GM18511 (cell line): Measurements from ENCODE around the gene ZNF630.
"Not testable (repeated sequence)": the region's sequence is repeated elsewhere in the genome, so short reads cannot be mapped to it uniquely, and the experiment has no call there.

Source experiments
- ATAC-seq: cut with Tn5 transposase; IDR thresholded peaks from one replicate; pipeline ENCODE4 v1.9.1; 2021; ENCODE audit warnings: mild to moderate bottlenecking, moderate library complexity; ENCODE audit not compliant: unreplicated experiment

The ZNF630 gene

GRCh38 chrX:48071064-48071985 lies at the start of gene ZNF630:
TSS of gene ZNF630 (minus strand) at chrX:48071640. CDS start at chrX:48066886, 4,754 bp downstream.
- peak; percentile 87 for ATAC-seq

GRCh38 chrX:48107717-48108116 lies 36.3 kb upstream of the ZNF630 start:
- no peak for ATAC-seq

GRCh38 chrX:48102874-48103374 lies 31.5 kb upstream of the ZNF630 start:
- no peak for ATAC-seq

- no peak for ATAC-seq
These were observed 30.0 kb upstream of the ZNF630 start for GRCh38 chrX:48101443-48101842.

- ATAC-seq = not testable (repeated sequence)
These were observed 21.1 kb upstream of the ZNF630 start for GRCh38 chrX:48092558-48092957.

- no peak for ATAC-seq
These were observed 18.7 kb upstream of the ZNF630 start for GRCh38 chrX:48090123-48090522.

- ATAC-seq = no peak
These were observed 14.6 kb upstream of the ZNF630 start for GRCh38 chrX:48086082-48086481.

- no peak for ATAC-seq
These were observed 12.3 kb upstream of the ZNF630 start for GRCh38 chrX:48083706-48084105.

- ATAC-seq = no peak
These were observed 11.8 kb upstream of the ZNF630 start for GRCh38 chrX:48083212-48083611.

GRCh38 chrX:48076343-48076742 lies 4.9 kb upstream of the ZNF630 start:
- ATAC-seq = no peak

GRCh38 chrX:48071986-48072605 lies 656 bp upstream of the ZNF630 start:
- ATAC-seq = no peak

GRCh38 chrX:48068096-48068887 lies 3.1 kb downstream of the ZNF630 start:
- ATAC-seq = no peak

GRCh38 chrX:48064261-48064660 lies 7.2 kb downstream of the ZNF630 start:
- no peak for ATAC-seq

GRCh38 chrX:48059296-48059639 lies 12.2 kb downstream of the ZNF630 start:
- ATAC-seq = no peak

- ATAC-seq = no peak
These were observed 12.7 kb downstream of the ZNF630 start for GRCh38 chrX:48058621-48059295.

GRCh38 chrX:48046846-48047245 lies 24.6 kb downstream of the ZNF630 start:
- ATAC-seq = no peak

GRCh38 chrX:48045410-48046311 lies 25.8 kb downstream of the ZNF630 start:
- ATAC-seq = no peak

GRCh38 chrX:48043056-48043455 lies 28.4 kb downstream of the ZNF630 start:
- no peak for ATAC-seq

- no peak for ATAC-seq
These were observed 35.5 kb downstream of the ZNF630 start for GRCh38 chrX:48035891-48036290.
